Vein endothelial cell (primary cell): ENCODE results near the gene DIPK1C. TPM values are rescaled to one million over a fixed set of nuclear protein-coding genes. Genes with fewer than 3 reads are reported as not detected.

Experiments used
- total RNA-seq: library from RNA; depleted of rRNA; stranded (reverse); fragments of >200 nt; gene quantifications from 2 replicates; pipeline ENCODE4 v1.2.3, GENCODE V29; 2012

Gene DIPK1C
- not detected in 2 replicates for total RNA-seq

GRCh38 chr18:74457043-74457724, at the start of gene DIPK1C:
TSS of gene DIPK1C (minus strand) at chr18:74457308. CDS start at chr18:74457259, 49 bp downstream.

GRCh38 chr18:74495581-74496507, 38.7 kb upstream of the DIPK1C start, which contains the start of gene CNDP2:
TSS of gene CNDP2 (plus strand) at chr18:74496363. CDS start at chr18:74499974, 3,611 bp downstream.

Other genes with a start within 250 kb of the DIPK1C start
- 32.8 and 34.9 TPM in 2 replicates for gene CYB5A, start 165.3 kb downstream of the DIPK1C start, total RNA-seq
- not detected in 2 replicates for gene C18orf63, start 141.5 kb downstream of the DIPK1C start, total RNA-seq
- gene CNDP2, start 39.1 kb upstream of the DIPK1C start, total RNA-seq = 52.3 and 69.7 TPM in 2 replicates
- gene CNDP1, start 77.2 kb upstream of the DIPK1C start, total RNA-seq = not detected in 2 replicates
- gene ZNF407, start 140.6 kb upstream of the DIPK1C start, total RNA-seq = 20.9 and 22.0 TPM in 2 replicates